IMR-90 (cell line): ENCODE data around the gene SMIM43.

Experiments
- BHLHE40 ChIP-seq: fragments of 150-350 bp; IDR thresholded peaks from 2 replicates; pipeline ENCODE4 v1.6.1; 2016; ENCODE audit warnings: mild to moderate bottlenecking, low read depth, low read length
- CHD1 ChIP-seq: IDR thresholded peaks from 2 replicates; pipeline ENCODE4 v1.6.1; 2012; ENCODE audit warnings: low read depth, low read length, improper control_type of control experiment
- CTCF ChIP-seq: conservative IDR thresholded peaks from 2 replicates; pipeline ENCODE4 v1.5.1; 2012; ENCODE audit warnings: mild to moderate bottlenecking, low read depth, low read length, improper control_type of control experiment
- ELK1 ChIP-seq: fragments of 150-350 bp; IDR thresholded peaks from 2 replicates; pipeline ENCODE4 v1.6.1; 2016; ENCODE audit warnings: low read depth, mild to moderate bottlenecking, low read length, moderate library complexity, borderline replicate concordance
- MAZ ChIP-seq: IDR thresholded peaks from 2 replicates; pipeline ENCODE4 v1.6.1; 2012; ENCODE audit warnings: low read depth, mild to moderate bottlenecking, low read length, improper control_type of control experiment, moderate library complexity, borderline replicate concordance
- NFE2L2 ChIP-seq: fragments of 150-350 bp; IDR thresholded peaks from 2 replicates; pipeline ENCODE4 v1.6.1; 2016; ENCODE audit warnings: low read depth, mild to moderate bottlenecking, low read length
- POLR2A ChIP-seq: IDR thresholded peaks from 2 replicates; pipeline ENCODE4 v1.6.1; 2012; ENCODE audit warnings: mild to moderate bottlenecking, low read depth, low read length
- RAD21 ChIP-seq: IDR thresholded peaks from 2 replicates; pipeline ENCODE4 v1.6.1; 2012; ENCODE audit warnings: low read length, improper control_type of control experiment
- RFX5 ChIP-seq: IDR thresholded peaks from 2 replicates; pipeline ENCODE4 v1.8.0; 2012; ENCODE audit warnings: low read depth, mild to moderate bottlenecking, low read length, moderate library complexity
- SMC3 ChIP-seq: fragments of 150-350 bp; IDR thresholded peaks from 2 replicates; pipeline ENCODE4 v1.6.1; 2016; ENCODE audit warnings: low read depth, mild to moderate bottlenecking, antibody characterized with exemption, low read length, moderate library complexity
- TF ChIP-seq, protein P1 (sequence below): fragments of 150-350 bp; IDR thresholded peaks from 2 replicates; pipeline ENCODE4 v1.6.1; 2017; ENCODE audit warnings: mild to moderate bottlenecking, antibody characterized with exemption, low read length, low read depth

DNA sequence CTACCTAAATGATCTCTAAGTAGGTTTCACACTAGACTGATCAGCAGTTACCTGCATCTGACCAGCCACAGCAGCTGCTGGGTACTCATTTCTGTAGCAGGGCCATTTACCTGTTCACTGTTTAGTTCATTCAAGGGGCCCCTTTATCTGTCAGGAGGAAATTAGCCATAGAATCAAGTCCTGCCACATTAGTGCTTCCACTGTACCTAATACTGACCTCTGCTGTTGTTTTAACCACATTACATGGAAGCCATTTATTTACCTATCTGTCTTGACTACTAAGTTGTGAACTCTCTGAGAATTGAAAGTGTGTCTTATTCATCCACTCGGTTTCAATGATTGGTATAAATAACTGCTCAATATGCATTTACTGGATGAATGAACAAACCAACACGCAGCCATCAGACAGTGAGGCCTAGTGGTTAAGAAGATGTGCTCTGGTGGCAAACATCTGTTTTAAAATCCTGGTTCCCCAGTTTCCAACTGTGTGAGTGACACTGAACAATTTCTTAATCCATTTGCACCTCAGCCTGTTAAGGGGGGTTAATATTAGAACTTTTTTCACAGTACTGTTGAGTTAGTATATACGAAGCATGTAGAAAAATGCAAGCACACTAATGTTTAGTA is 38.2 kb downstream of the SMIM43 start:
- TF ChIP-seq CTCF (peak; percentile 78), ELK1 (no peak), MAZ (no peak), RAD21 (peak; percentile 80), RFX5 (no peak), SMC3 (peak; percentile 75), NFE2L2 (no peak), POLR2A (no peak), CHD1 (no peak), BHLHE40 (no peak)
- TF ChIP-seq, protein P1, sequence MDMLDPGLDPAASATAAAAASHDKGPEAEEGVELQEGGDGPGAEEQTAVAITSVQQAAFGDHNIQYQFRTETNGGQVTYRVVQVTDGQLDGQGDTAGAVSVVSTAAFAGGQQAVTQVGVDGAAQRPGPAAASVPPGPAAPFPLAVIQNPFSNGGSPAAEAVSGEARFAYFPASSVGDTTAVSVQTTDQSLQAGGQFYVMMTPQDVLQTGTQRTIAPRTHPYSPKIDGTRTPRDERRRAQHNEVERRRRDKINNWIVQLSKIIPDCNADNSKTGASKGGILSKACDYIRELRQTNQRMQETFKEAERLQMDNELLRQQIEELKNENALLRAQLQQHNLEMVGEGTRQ, result no peak
